K562 (cell line): ENCODE data around the gene PFN3. TPM values are rescaled to one million over a fixed set of nuclear protein-coding genes. Genes with fewer than 3 reads are reported as not detected.

Experiments used
- ATAC-seq: fragments of 200-7000 bp; cut with Tn5 transposase; 3 replicates; pipeline ENCODE4 v1.9.1; 2020; ENCODE audit warnings: moderate library complexity
- BruUV-seq: library from RNA; stranded (reverse); fragments of 400-500 nt; replicated peaks from 2 replicates; lab custom pipeline; 2021; lab: Mats Ljungman, UMichigan
- CTCF ChIA-PET: fragments of 300-600 bp; formaldehyde crosslinking; extraction: SDS; loops from one replicate; lab custom pipeline; 2021; ENCODE audit warnings: low intra/inter-chr PET ratio; lab: Yijun Ruan, JAX
- POLR2A ChIA-PET: fragments of 300-600, 350-650 bp; sonication (Branson Sonifier 250); formaldehyde crosslinking; extraction: SDS; loops from one replicate; lab custom pipeline; 2021; ENCODE audit warnings: antibody characterized with exemption, inconsistent platforms; lab: Yijun Ruan, JAX
- DNase-seq, 4 experiments: peaks; one replicate each; pipeline versions ENCODE4 v3.0.0 to v3.0.0-alpha.2; 2011 to 2018; ENCODE audit warnings: low spot score in 3 of 4, mixed read lengths in 3 of 4; ENCODE audit errors: extremely low read depth in 1 of 4
- FAIRE-seq: peaks from 2 replicates; lab custom pipeline; 2011; peaks lifted over from hg19 to GRCh38; lab: Jason Lieb, UNC
- H2AFZ ChIP-seq: 2 replicates; pipeline ENCODE4 v1.6.0; 2011; ENCODE audit warnings: low read depth, low read length, control low read depth, inconsistent platforms
- H3K27ac ChIP-seq: fragments of 200-600 bp; 3 replicates; pipeline ENCODE4 v1.8.0; 2011; ENCODE audit warnings: low read depth, mild to moderate bottlenecking, control low read depth, inconsistent platforms, low read length, moderate library complexity, mixed read lengths; ENCODE audit errors: extremely low read depth
- H3K27me3 ChIP-seq, 2 experiments: fragments of 300-600 bp in 1 of 2; 2 replicates in 1 of 2; 3 replicates in 1 of 2; pipeline versions ENCODE4 v1.6.0 to v1.8.0; 2011; ENCODE audit warnings: inconsistent platforms in 2 of 2, low read length in 2 of 2, mild to moderate bottlenecking in 1 of 2, mixed read lengths in 1 of 2, moderate library complexity in 1 of 2; ENCODE audit not compliant: control insufficient read depth in 2 of 2, insufficient read depth in 2 of 2
- H3K36me3 ChIP-seq: fragments of 300-600 bp; 3 replicates; pipeline ENCODE4 v1.8.0; 2011; ENCODE audit warnings: mild to moderate bottlenecking, low read length, inconsistent platforms; ENCODE audit not compliant: control insufficient read depth, insufficient read depth
- H3K4me1 ChIP-seq, 2 experiments: fragments of 200-600 bp in 1 of 2; replicated peaks in 1 of 2; 2 replicates in 1 of 2; 3 replicates in 1 of 2; pipeline versions ENCODE4 v1.5.1 to v1.8.0; 2011; ENCODE audit warnings: inconsistent platforms in 2 of 2, low read length in 2 of 2, mild to moderate bottlenecking in 1 of 2, mixed read lengths in 1 of 2, moderate library complexity in 1 of 2; ENCODE audit not compliant: control insufficient read depth in 2 of 2, insufficient read depth in 2 of 2
- H3K4me2 ChIP-seq: 2 replicates; pipeline ENCODE4 v1.6.1; 2011; ENCODE audit warnings: low read length, control low read depth, inconsistent platforms, mixed read lengths; ENCODE audit not compliant: insufficient read depth
- H3K4me3 ChIP-seq: fragments of 200-600 bp; sonication (generic), shearing (Covaris generic); 2 replicates; pipeline ENCODE4 v1.5.1; 2016; ENCODE audit warnings: control low read depth, inconsistent platforms
- H3K79me2 ChIP-seq: fragments of 200-600 bp; 3 replicates; pipeline ENCODE4 v1.8.0; 2011; ENCODE audit warnings: low read length, inconsistent platforms; ENCODE audit not compliant: control insufficient read depth, insufficient read depth
- H3K9ac ChIP-seq, 2 experiments: 2 replicates each; pipeline versions ENCODE4 v1.6.0 to v1.6.1; 2011; ENCODE audit warnings: low read depth in 2 of 2, low read length in 2 of 2, control low read depth in 1 of 2, inconsistent platforms in 1 of 2, mild to moderate bottlenecking in 1 of 2, mixed read lengths in 1 of 2; ENCODE audit not compliant: insufficient read depth in 1 of 2
- H3K9me1 ChIP-seq: one replicate; pipeline ENCODE4 v1.6.0; 2011; ENCODE audit warnings: inconsistent platforms, mild to moderate bottlenecking, low read length, moderate library complexity; ENCODE audit not compliant: control insufficient read depth, insufficient read depth
- H3K9me3 ChIP-seq: replicated peaks from 2 replicates; pipeline ENCODE4 v1.5.1; 2011; ENCODE audit warnings: low read depth, low read length, inconsistent platforms; ENCODE audit not compliant: control insufficient read depth, insufficient read depth
- H4K20me1 ChIP-seq: replicated peaks from 2 replicates; pipeline ENCODE4 v1.6.1; 2011; ENCODE audit warnings: low read length, inconsistent platforms, mixed read lengths; ENCODE audit not compliant: control insufficient read depth, insufficient read depth
- ESRRA ChIP-seq: fragments of 450-650 bp; IDR thresholded peaks from 2 replicates; pipeline ENCODE4 v1.6.1; 2014; ENCODE audit warnings: low read depth, mild to moderate bottlenecking, moderate library complexity, borderline replicate concordance
- KLF16 ChIP-seq: IDR thresholded peaks from 2 replicates; pipeline ENCODE4 v1.6.1; 2016; ENCODE audit warnings: antibody characterized with exemption
- STAT5B ChIP-seq: fragments of 250-450 bp; sonication (Bioruptor Pico); IDR thresholded peaks from 2 replicates; pipeline ENCODE4 v1.8.0; 2021; ENCODE audit warnings: mild to moderate bottlenecking, inconsistent platforms
- ZFP36 ChIP-seq: fragments of 150-350 bp; IDR thresholded peaks from 2 replicates; pipeline ENCODE4 v1.6.1; 2018; ENCODE audit warnings: low read length, low read depth; ENCODE audit not compliant: partially characterized antibody
- WGBS: fragments of 100-300 bp; shearing (Covaris generic); methylation state at CpG from one replicate; pipeline ENCODE4 v1.1.6; 2016; ENCODE audit warnings: low coverage, mixed read lengths; ENCODE audit not compliant: insufficient coverage; ENCODE audit errors: missing lambda C conversion rate; 5-methylcytosine and 5-hydroxymethylcytosine counted together
- in situ Hi-C: fragments of 300-500 bp; cut with MboI; formaldehyde crosslinking; loops from 4 replicates; pipeline ENCODE4 v1.15.0; 2018; ENCODE audit warnings: inconsistent platforms, mixed read lengths
- intact Hi-C: fragments of 100-400 bp; cut with micrococcal nuclease; formaldehyde crosslinking; loops from 2 replicates; pipeline ENCODE4 v1.14.2; 2022
- polyA plus RNA-seq, 8 experiments: library from polyadenylated mRNA; depleted of rRNA in 4 of 8; stranded (reverse) in 5 of 8; unstranded in 3 of 8; fragments of >200 nt; fragmentation: Nextera tagmentation in 2 of 8; fragmentation: Illumina TruSeq in 1 of 8; extraction: Ambion mirVana in 2 of 8; extraction: Trizol in 1 of 8; gene quantifications; 2 replicates each; pipeline versions ENCODE4 v1.2.1 to v1.2.3, GENCODE V29; 2011 to 2014; ENCODE audit warnings: inconsistent platforms in 1 of 8, missing spikeins in 1 of 8
- total RNA-seq, 7 experiments: library from RNA; depleted of rRNA in 6 of 7; stranded (reverse); fragments of >200 nt in 6 of 7; fragmentation: Illumina TruSeq in 2 of 7; extraction: Trizol in 2 of 7; gene quantifications; 2 replicates each; pipeline versions ENCODE4 v1.2.1 to v1.2.3, GENCODE V29; 2011 to 2021; ENCODE audit warnings: low replicate concordance in 1 of 7

Gene PFN3
- total and polyA plus RNA-seq, 9 of the 15 experiments (the other 6 are each of a cell fraction or from before 2014, with no cell fraction given): not detected

- no peak overlapping the region for H3K4me2 ChIP-seq
- no peak overlapping the region for H3K27ac ChIP-seq
- BruUV-seq: no TSS peak
- H2AFZ ChIP-seq: no peak overlapping the region
- H3K36me3 ChIP-seq: no peaks in the 10 kb centered on the region
- in situ Hi-C loops: loop anchor here (5.0 to 10.0 kb wide), 2 partner anchors 53 to 671 kb away; partner anchors contain the start of gene PRR7
- peaks cover 6 to 7% of the 10 kb centered on the region in 2 experiments; a peak in 3 of 5 replicates for H3K4me1 ChIP-seq
- ATAC-seq (no peak), FAIRE-seq (no peak), DNase-seq (no peak)
- TF ChIP-seq KLF16 (no peak), ESRRA (peak; percentile 78; the same call in 1 of the 2 replicates)
- no peak overlapping the region for H3K4me3 ChIP-seq
- WGBS: 21% methylated on average over 4 of the region's 5 CpGs
- peaks cover 2 to 27% of the 10 kb centered on the region in 2 experiments; a peak in 3 of 5 replicates for H3K27me3 ChIP-seq
- CTCF ChIA-PET: no interaction called here
- no peak overlapping the region for H3K9ac ChIP-seq
- H3K9me1 ChIP-seq: no peaks in the 10 kb centered on the region
- H3K79me2 ChIP-seq: no peaks in the 10 kb centered on the region
- no peaks in the 10 kb centered on the region for H3K9me3 ChIP-seq
- H4K20me1 ChIP-seq: no peaks in the 10 kb centered on the region
- POLR2A ChIA-PET: interaction anchor here (1.1 to 2.5 kb wide), 3 partner anchors 10 to 81 kb away, joined by 3 to 9 read pairs (median 4); no protein-coding TSS in a partner anchor
- intact Hi-C loops: no loop called here
Measured at GRCh38 chr5:177393990-177394389, 6.5 kb downstream of the PFN3 start.

- no peak overlapping the region for H3K4me2 ChIP-seq
Measured at GRCh38 chr5:177393206-177393765, 7.2 kb downstream of the PFN3 start.

More at GRCh38 chr5:177393206-177393765, 7.2 kb downstream of the PFN3 start:
- FAIRE-seq (no peak), ATAC-seq (no peak), DNase-seq (no peak)
- no peaks in the 10 kb centered on the region for H3K36me3 ChIP-seq
- WGBS: 23% methylated on average over 1 of the region's 1 CpG
- H3K27me3 ChIP-seq: peaks cover 2 to 25% of the 10 kb centered on the region in 2 experiments; a peak in 3 of 5 replicates
- ChIA-PET CTCF (no interaction called here), POLR2A (interaction anchor here (0.6 to 2.5 kb wide), 7 partner anchors 7 to 81 kb away, joined by 3 to 9 read pairs (median 3); partner anchors contain the start of genes GRK6 and PFN3)
- H3K79me2 ChIP-seq: no peaks in the 10 kb centered on the region
- no peaks in the 10 kb centered on the region for H3K9me1 ChIP-seq
- no peaks in the 10 kb centered on the region for H3K9me3 ChIP-seq
- peaks cover 6 to 7% of the 10 kb centered on the region in 2 experiments; a peak in 3 of 5 replicates for H3K4me1 ChIP-seq
- H3K4me3 ChIP-seq: no peak overlapping the region
- intact Hi-C loops: no loop called here
- H2AFZ ChIP-seq: no peak overlapping the region
- H3K27ac ChIP-seq: no peak overlapping the region
- no peaks in the 10 kb centered on the region for H4K20me1 ChIP-seq
- no TSS peak for BruUV-seq
- H3K9ac ChIP-seq: no peak overlapping the region; a peak in 1 of 4 replicates
- in situ Hi-C loops: loop anchor here (5.0 to 10.0 kb wide), 2 partner anchors 54 to 672 kb away; partner anchors contain the start of gene PRR7
- no peak for TF ChIP-seq STAT5B (CRISPR knock-in tag)
- peak; percentile 34 for TF ChIP-seq ZFP36
- TF ChIP-seq, all 486 proteins: peak for 1
